GM18505 (cell line): Measurements from ENCODE around the gene SMARCC2.
"Not testable (repeated sequence)": the region's sequence is repeated elsewhere in the genome, so short reads cannot be mapped to it uniquely, and the experiment has no call there.

Experiments
- ATAC-seq: cut with Tn5 transposase; IDR thresholded peaks from one replicate; pipeline ENCODE4 v1.9.1; 2021; ENCODE audit not compliant: unreplicated experiment
- POLR2A ChIP-seq: IDR thresholded peaks from 4 replicates; pipeline ENCODE4 v1.6.1; 2011; ENCODE audit warnings: borderline replicate concordance; ENCODE audit not compliant: insufficient read depth, insufficient read length; ENCODE audit errors: extremely low read depth

The SMARCC2 gene

DNA sequence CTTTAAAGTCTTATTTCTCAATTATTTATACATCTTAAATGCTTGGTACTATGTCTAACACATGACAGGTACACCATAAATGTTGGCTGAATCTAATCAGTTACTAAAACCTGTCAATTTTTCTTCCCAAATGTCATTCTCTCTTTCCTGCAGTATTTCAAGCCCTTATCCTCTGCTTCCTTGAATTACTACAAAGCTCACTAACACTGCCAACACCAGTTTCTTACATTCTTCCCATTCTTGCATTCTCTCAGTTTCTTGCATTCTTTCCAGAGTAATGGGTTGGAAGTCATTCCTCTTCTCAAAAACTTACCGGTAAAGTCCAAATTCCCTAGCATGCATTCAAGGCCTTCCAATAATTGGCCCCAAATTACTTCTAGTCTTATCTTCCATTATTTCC lies 9.6 kb upstream of the SMARCC2 start:
- ATAC-seq = no peak
- TF ChIP-seq POLR2A = no peak

DNA sequence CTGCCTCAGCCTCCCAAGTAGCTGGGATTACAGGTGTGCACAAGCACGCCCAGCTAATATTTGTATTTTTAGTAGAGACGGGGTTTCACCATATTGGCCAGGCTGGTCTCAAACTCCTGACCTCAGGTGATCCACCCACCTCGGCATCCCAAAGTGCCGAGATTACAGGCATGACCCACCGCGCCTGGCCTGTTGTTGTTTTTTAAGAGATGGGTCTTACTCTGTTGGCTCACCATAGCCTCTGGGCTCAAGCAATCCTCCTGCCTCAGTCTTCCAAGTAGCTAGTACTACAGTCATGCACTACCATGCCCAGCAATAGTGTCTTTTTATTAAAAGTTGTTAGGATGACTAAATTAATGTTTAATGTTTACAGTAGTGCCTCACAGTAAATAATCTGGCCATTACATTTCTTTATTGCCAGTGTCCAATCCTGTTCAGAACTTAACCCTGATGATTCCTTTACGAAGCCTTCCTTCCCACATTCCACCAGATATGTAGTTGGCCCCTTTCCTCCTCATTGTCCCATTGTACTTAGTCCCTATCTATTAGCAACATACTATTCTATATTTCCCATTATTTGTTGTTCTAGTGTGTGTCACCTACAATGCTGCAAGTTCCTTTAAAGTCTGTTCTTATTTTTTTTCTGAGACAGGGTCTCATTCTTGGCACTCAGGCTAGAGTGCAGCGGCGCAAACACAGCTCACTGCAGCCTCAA lies 8.8 kb upstream of the SMARCC2 start:
- TF ChIP-seq POLR2A = no peak
- ATAC-seq = no peak

- not testable (repeated sequence) for ATAC-seq
Measured at GRCh38 chr12:56196818-56197550, 7.7 kb upstream of the SMARCC2 start.

GRCh38 chr12:56193025-56193578 lies 3.8 kb upstream of the SMARCC2 start:
- peak; percentile 23 for TF ChIP-seq POLR2A
- ATAC-seq = no peak

- TF ChIP-seq POLR2A = no peak
- ATAC-seq = no peak
Measured at GRCh38 chr12:56192582-56192981, 3.3 kb upstream of the SMARCC2 start.

DNA sequence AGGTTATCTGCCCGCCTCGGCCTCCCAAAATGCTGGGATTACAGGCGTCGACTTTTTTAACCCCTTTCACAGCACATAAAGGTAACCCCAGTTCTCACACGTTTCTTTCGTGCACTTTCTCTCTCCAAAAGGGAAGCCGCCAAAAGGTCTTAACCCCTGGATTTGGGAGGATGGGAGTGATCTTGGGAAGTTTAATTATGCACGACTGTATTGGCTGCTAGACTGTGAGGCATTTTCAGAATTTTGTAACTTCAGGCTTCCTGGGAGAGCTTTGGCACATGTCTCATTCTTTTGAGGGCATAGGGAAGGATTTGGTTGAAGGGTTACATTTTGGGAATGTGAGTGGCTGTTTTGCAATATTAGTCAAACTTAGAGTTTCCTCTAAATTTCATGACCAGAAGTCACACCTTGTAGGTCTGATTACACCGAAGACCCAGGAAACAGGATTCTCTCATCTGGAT lies 1.4 kb upstream of the SMARCC2 start:
- no peak for ATAC-seq
- TF ChIP-seq POLR2A = no peak

- peak; percentile 37 for TF ChIP-seq POLR2A
- peak; percentile 38 for ATAC-seq
Measured at GRCh38 chr12:56189918-56190694, 823 bp upstream of the SMARCC2 start.

DNA sequence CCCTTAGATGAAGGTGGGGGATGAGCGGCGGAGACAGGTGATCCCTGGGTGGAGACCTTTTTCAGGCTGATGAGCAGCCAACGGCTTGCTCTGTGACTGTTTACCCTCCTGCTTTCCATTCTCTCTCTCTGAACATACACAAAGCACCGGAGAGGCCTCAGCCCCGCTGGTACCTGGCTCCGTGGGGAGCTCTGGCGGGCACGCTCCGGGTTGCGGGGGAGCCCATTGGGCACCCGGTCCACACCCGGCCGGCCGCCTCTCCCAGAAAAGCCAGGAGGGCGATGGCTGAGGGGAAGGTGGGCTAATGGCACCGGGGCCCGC lies 545 bp downstream of the SMARCC2 start:
- ATAC-seq = no peak
- no peak for TF ChIP-seq POLR2A

DNA sequence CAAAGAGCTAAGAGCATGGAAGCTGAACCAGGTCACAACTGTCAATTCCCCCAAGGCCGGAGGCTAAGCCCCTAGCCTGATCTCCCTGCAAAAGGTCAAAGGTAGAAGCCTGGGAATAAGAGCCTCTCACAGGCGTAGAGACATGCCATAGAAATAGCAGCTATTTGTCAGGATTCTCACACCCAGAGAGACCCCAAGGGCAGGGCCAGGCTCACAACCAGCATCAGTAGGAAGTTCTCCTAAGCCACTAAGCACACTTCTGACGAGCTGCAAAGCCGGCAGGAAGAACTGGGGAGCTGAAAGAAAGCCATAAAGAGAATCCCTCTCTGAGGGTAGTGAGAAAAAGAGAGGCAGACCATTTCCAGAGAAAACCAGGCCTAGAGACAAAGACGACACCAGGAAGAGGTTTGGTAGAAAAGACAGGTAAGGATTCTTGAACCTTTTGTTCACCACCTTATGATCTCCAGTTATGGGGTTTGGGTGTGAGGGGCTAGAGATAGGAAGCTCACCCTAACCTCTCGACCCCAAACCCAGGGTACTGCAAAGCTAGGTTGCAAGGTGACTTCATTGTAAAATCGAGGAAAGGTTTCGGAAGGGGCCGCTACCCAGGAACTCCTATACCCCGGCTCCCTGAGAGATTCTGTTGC lies 1.0 kb downstream of the SMARCC2 start:
- ATAC-seq = no peak
- TF ChIP-seq POLR2A = no peak

DNA sequence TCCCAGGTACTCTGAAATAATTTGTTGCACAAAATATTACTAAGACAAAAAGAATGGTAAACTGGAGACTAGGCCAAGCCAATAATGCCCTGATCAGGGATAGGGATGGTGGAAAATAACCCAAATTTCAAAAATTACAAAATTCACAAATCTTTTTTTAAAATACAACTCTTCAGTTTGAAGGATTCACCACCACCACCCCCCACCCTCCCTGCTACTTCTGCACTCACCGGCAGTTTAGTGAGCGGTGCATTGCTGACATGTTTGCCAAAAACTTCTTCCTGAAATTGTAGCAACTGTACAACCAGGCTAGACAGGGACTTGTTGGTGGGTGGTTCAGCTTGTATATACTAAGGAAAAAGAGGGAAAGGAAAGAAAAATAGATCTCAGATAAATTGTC lies 2.3 kb downstream of the SMARCC2 start:
- ATAC-seq = no peak
- no peak for TF ChIP-seq POLR2A

DNA sequence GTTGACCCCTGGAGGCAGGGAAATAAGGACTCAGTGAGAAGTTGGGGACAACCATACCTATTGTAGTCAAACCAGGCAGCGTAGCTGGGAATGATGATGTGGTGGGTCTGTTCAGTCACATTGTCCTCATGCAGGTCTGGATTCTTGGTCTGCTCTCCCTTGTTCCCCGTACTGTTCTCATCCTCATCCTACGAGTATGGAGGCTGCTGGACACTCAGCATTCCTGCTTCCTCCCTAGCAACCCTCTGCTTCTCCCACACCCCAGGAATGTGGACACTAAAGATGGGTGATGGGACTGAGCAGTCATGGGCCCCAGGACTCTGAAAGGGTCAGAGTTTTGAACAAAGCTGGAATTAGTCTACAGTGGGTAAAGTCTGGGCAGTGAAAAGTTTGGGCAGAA lies 10.9 kb downstream of the SMARCC2 start:
- TF ChIP-seq POLR2A = no peak
- no peak for ATAC-seq

- TF ChIP-seq POLR2A = no peak
- ATAC-seq = no peak
Measured at GRCh38 chr12:56172839-56173238, 16.4 kb downstream of the SMARCC2 start.

DNA sequence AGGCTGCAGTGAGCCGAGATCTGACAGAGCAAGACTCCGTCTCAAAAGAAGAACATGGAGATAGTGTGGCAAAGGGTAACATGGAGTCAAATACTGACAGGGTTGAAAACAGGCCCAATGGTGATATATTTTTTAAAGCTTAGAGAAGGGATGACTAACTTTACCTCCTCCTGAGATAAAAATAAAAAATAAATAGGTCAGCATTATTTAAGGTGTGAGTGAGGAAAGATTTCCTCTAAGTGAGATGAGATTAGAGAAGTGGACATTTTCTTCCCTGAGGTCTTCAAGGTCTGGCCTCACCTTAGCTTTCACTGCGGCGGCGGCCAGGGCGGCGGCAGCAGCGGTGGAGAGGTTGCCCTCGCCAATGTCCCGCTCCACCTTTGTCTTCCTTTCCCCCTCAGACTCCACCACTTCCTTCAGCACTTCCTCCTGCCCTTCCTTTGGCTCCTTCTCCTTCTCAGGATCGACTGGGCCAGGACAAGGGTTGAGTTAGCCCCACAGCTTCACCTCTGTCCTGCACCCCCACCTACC lies 20.0 kb downstream of the SMARCC2 start:
- no peak for ATAC-seq
- no peak for TF ChIP-seq POLR2A
